Hepatocyte (in vitro differentiated cells): ENCODE data around the gene CTNNA2. TPM values are rescaled to one million over a fixed set of nuclear protein-coding genes. Genes with fewer than 3 reads are reported as not detected.

Source experiments
- DNase-seq: peaks from one replicate; pipeline ENCODE4 v3.0.0-alpha.2; 2016; ENCODE audit warnings: low spot score
- H2AFZ ChIP-seq: fragments of 200-600 bp; sonication (generic); 2 replicates; pipeline ENCODE4 v1.6.0; 2016; ENCODE audit warnings: antibody characterized with exemption, mild to moderate bottlenecking
- H3K27ac ChIP-seq: fragments of 200-600 bp; sonication (generic); 2 replicates; pipeline ENCODE4 v1.5.1; 2016; ENCODE audit warnings: mild to moderate bottlenecking
- H3K27me3 ChIP-seq: fragments of 200-600 bp; sonication (generic); 2 replicates; pipeline ENCODE4 v1.6.1; 2016
- H3K36me3 ChIP-seq: fragments of 200-600 bp; sonication (generic); replicated peaks from 2 replicates; pipeline ENCODE4 v1.5.1; 2016; ENCODE audit warnings: low read depth; ENCODE audit not compliant: insufficient read depth
- H3K4me1 ChIP-seq: fragments of 200-600 bp; sonication (generic); 2 replicates; pipeline ENCODE4 v1.5.1; 2016; ENCODE audit warnings: mild to moderate bottlenecking, moderate library complexity; ENCODE audit not compliant: insufficient read depth
- H3K4me2 ChIP-seq: fragments of 200-600 bp; sonication (generic); 2 replicates; pipeline ENCODE4 v1.6.0; 2016
- H3K4me3 ChIP-seq: fragments of 200-600 bp; sonication (generic); 2 replicates; pipeline ENCODE4 v1.5.1; 2016; ENCODE audit warnings: mild to moderate bottlenecking
- H3K79me2 ChIP-seq: fragments of 200-600 bp; sonication (generic); 2 replicates; pipeline ENCODE4 v1.6.0; 2017; ENCODE audit warnings: mild to moderate bottlenecking
- H3K9me2 ChIP-seq: fragments of 200-600 bp; sonication (generic); replicated peaks from 2 replicates; pipeline ENCODE4 v1.6.0; 2017; ENCODE audit warnings: mild to moderate bottlenecking; ENCODE audit not compliant: insufficient read depth
- H3K9me3 ChIP-seq: fragments of 200-600 bp; sonication (generic); 2 replicates; pipeline ENCODE4 v1.5.1; 2016; ENCODE audit warnings: low read depth, mild to moderate bottlenecking
- H4K20me1 ChIP-seq: fragments of 200-600 bp; sonication (generic); 2 replicates; pipeline ENCODE4 v1.6.0; 2016; ENCODE audit warnings: mild to moderate bottlenecking; ENCODE audit not compliant: insufficient read depth, poor library complexity, severe bottlenecking
- EZH2 ChIP-seq: fragments of 200-600 bp; sonication (generic); IDR thresholded peaks from 2 replicates; pipeline ENCODE4 v1.6.1; 2016; ENCODE audit warnings: antibody characterized with exemption, mild to moderate bottlenecking, borderline replicate concordance
- EZH2phosphoT487 ChIP-seq: fragments of 200-600 bp; sonication (generic); IDR thresholded peaks from one replicate; pipeline ENCODE4 v1.6.1; 2018; ENCODE audit warnings: antibody characterized with exemption, mild to moderate bottlenecking, low read depth, moderate library complexity; ENCODE audit not compliant: unreplicated experiment, severe bottlenecking
- WGBS: methylation state at CpG from one replicate; pipeline ENCODE4 v1.1.6; 2016; ENCODE audit warnings: low lambda C conversion rate; ENCODE audit errors: missing lambda C conversion rate; 5-methylcytosine and 5-hydroxymethylcytosine counted together
- polyA plus RNA-seq: library from polyadenylated mRNA; unstranded; fragments of >200 nt; fragmentation: Nextera tagmentation; extraction: Ambion mirVana; gene quantifications from 2 replicates; pipeline ENCODE4 v1.2.1, GENCODE V29; 2016
- total RNA-seq: library from RNA; depleted of rRNA; stranded (reverse); fragments of >200 nt; gene quantifications from 2 replicates; pipeline ENCODE4 v1.2.3, GENCODE V29; 2014
- TF ChIP-seq, protein P1 (sequence below): fragments of 200-600 bp; sonication (generic); IDR thresholded peaks from 2 replicates; pipeline ENCODE4 v1.5.1; 2016; ENCODE audit warnings: antibody characterized with exemption, mild to moderate bottlenecking; ENCODE audit not compliant: poor library complexity

Gene CTNNA2
- total and polyA plus RNA-seq, 2 experiments from 2014 or later: 0.79 to 4.4 TPM

DNA sequence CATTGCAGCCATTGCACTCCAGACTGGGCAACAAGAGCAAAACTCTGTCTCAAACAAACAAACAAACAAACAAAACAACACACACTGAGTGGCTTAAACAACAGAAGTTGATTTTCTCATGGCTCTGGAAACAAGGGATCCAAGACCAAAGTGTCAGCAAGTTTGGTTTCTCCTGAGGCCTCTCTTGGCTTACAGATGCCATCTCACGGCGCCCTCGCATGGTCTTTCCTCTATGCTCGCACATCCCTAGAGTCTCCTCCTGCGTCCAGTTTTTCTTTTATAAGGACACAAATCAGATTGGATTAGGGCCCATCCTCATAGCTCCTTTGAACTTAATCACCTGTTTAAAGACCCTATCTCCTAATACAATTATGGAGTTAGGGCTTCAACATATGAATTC is 925.1 kb downstream of the CTNNA2 start:
- Histone ChIP-seq H3K79me2 (no peaks in the 10 kb centered on the region), H3K4me3 (no peak overlapping the region), H4K20me1 (no peaks in the 10 kb centered on the region), H3K9me3 (no peaks in the 10 kb centered on the region), H3K27ac (no peak overlapping the region), H3K27me3 (no peaks in the 10 kb centered on the region), H2AFZ (no peak overlapping the region), H3K9me2 (no peaks in the 10 kb centered on the region), H3K4me1 (no peaks in the 10 kb centered on the region), H3K4me2 (no peak overlapping the region), H3K36me3 (no peaks in the 10 kb centered on the region)
- TF ChIP-seq EZH2 (no peak), EZH2phosphoT487 (no peak)
- TF ChIP-seq, protein P1, sequence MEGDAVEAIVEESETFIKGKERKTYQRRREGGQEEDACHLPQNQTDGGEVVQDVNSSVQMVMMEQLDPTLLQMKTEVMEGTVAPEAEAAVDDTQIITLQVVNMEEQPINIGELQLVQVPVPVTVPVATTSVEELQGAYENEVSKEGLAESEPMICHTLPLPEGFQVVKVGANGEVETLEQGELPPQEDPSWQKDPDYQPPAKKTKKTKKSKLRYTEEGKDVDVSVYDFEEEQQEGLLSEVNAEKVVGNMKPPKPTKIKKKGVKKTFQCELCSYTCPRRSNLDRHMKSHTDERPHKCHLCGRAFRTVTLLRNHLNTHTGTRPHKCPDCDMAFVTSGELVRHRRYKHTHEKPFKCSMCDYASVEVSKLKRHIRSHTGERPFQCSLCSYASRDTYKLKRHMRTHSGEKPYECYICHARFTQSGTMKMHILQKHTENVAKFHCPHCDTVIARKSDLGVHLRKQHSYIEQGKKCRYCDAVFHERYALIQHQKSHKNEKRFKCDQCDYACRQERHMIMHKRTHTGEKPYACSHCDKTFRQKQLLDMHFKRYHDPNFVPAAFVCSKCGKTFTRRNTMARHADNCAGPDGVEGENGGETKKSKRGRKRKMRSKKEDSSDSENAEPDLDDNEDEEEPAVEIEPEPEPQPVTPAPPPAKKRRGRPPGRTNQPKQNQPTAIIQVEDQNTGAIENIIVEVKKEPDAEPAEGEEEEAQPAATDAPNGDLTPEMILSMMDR: no peak
- WGBS: 86% methylated on average over 5 of the region's 5 CpGs
- DNase-seq: no peak

DNA sequence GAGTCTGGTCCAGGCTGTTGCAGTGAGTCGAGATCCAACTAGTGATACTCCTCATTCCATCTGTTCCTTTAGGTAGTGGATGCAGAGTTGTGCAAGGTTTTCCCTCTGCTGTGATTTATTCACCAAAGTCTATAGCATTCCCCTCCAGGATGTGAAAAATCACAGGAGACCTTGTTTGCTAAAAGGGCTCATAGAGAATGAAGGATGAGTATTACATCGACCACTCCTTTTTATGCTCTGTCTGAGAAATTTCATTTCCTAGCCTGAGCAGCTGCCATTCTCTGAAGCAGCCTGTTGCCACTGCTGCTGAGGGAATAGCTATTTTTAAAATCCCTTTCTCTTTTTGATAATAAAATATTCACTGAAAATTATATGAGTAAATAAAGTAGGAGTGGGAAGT is 925.8 kb downstream of the CTNNA2 start:
- Histone ChIP-seq H3K4me1 (no peaks in the 10 kb centered on the region), H3K27ac (no peak overlapping the region), H3K27me3 (no peaks in the 10 kb centered on the region), H3K9me3 (no peaks in the 10 kb centered on the region), H2AFZ (no peak overlapping the region), H3K9me2 (no peaks in the 10 kb centered on the region), H3K79me2 (no peaks in the 10 kb centered on the region), H3K4me3 (no peak overlapping the region), H3K36me3 (no peaks in the 10 kb centered on the region), H4K20me1 (no peaks in the 10 kb centered on the region), H3K4me2 (no peak overlapping the region)
- WGBS: 91% methylated on average over 2 of the region's 2 CpGs
- DNase-seq: no peak
- TF ChIP-seq EZH2: no peak
- TF ChIP-seq, protein P1: no peak
- no peak for TF ChIP-seq EZH2phosphoT487

GRCh38 chr2:80454628-80455027 is 941.8 kb downstream of the CTNNA2 start:
- no peaks in the 10 kb centered on the region for H3K4me1 ChIP-seq
- H4K20me1 ChIP-seq: no peaks in the 10 kb centered on the region
- TF ChIP-seq EZH2: no peak
- no peak for TF ChIP-seq EZH2phosphoT487
- TF ChIP-seq, protein P1: no peak
- H3K4me2 ChIP-seq: no peak overlapping the region
- H3K9me2 ChIP-seq: no peaks in the 10 kb centered on the region
- no peak for DNase-seq
- H3K27ac ChIP-seq: no peak overlapping the region
- WGBS: 81% methylated on average over 7 of the region's 7 CpGs
- no peaks in the 10 kb centered on the region for H3K79me2 ChIP-seq
- H3K36me3 ChIP-seq: no peaks in the 10 kb centered on the region
- H3K9me3 ChIP-seq: no peaks in the 10 kb centered on the region
- no peak overlapping the region for H3K4me3 ChIP-seq
- H2AFZ ChIP-seq: no peak overlapping the region
- no peaks in the 10 kb centered on the region for H3K27me3 ChIP-seq

DNA sequence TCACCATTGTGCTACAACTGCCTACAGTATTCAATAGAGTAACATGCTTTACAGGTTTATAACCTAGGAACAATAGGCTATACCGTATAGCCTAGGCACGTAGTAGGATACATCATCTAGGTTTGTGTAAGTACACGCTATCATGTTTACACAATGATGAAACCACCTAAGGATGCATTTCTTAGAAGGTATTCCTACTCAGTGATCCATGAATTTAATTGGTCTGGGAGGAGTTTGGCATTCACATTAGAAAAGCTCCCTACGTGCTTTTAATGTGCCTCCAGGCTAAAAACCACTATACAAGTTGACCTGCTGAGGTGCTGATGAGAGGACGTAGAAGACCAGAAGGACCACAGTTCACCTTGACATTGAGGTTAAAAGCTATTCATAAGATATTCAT is 946.2 kb downstream of the CTNNA2 start:
- H3K4me1 ChIP-seq: no peaks in the 10 kb centered on the region
- no peaks in the 10 kb centered on the region for H3K9me2 ChIP-seq
- no peak for DNase-seq
- no peak overlapping the region for H3K4me3 ChIP-seq
- 64% methylated on average over 5 of the region's 5 CpGs for WGBS
- H2AFZ ChIP-seq: no peak overlapping the region
- no peaks in the 10 kb centered on the region for H3K36me3 ChIP-seq
- H3K9me3 ChIP-seq: no peaks in the 10 kb centered on the region
- H3K27ac ChIP-seq: no peak overlapping the region
- H3K27me3 ChIP-seq: no peaks in the 10 kb centered on the region
- no peaks in the 10 kb centered on the region for H4K20me1 ChIP-seq
- TF ChIP-seq EZH2: no peak
- no peak for TF ChIP-seq EZH2phosphoT487
- TF ChIP-seq, protein P1: no peak
- H3K4me2 ChIP-seq: no peak overlapping the region
- no peaks in the 10 kb centered on the region for H3K79me2 ChIP-seq
